ENCODE data around the gene CLTCL1. TPM values are rescaled to one million over a fixed set of nuclear protein-coding genes. Genes with fewer than 3 reads are reported as not detected.

The CLTCL1 gene
- total RNA-seq, 3 donors from 2014 or later (not counting 1 experiment from before 2014, with no cell fraction given) = 0.86 to 1.2 (median 1.2) TPM

GRCh38 chr22:19179497-19180048 lies 111.9 kb downstream of the CLTCL1 start:
- Histone ChIP-seq H3K27me3 (ENCODE audit: control insufficient read depth, insufficient read depth, low read length) (no peaks in the 10 kb centered on the region), H3K9me3 (ENCODE audit: control insufficient read depth, insufficient read depth, low read length) (no peaks in the 10 kb centered on the region), H3K4me1 (ENCODE audit: control insufficient read depth, insufficient read depth, low read length) (peaks cover 23% of the 10 kb centered on the region), H3K36me3 (ENCODE audit: control insufficient read depth, insufficient read depth, low read length) (no peaks in the 10 kb centered on the region), H3K27ac (ENCODE audit: low read length) (peak overlapping the region; percentile 45), H3K4me3 (ENCODE audit: low read length) (peak overlapping the region; percentile 66)
- Mint-ChIP-seq H3K9me3 (no peaks in the 10 kb centered on the region), H3K4me1 (peaks cover 6 to 11% of the 10 kb centered on the region in 2 donors), H3K36me3 (no peaks in the 10 kb centered on the region), H3K27me3 (ENCODE audit: low read depth in 2 of 2) (no peaks in the 10 kb centered on the region), H3K4me3 (peak overlapping the region; percentile 88), H3K27ac (peak overlapping the region; percentile 46 to 79)
- peak; percentile 44 to 67 for DNase-seq
- 44% methylated on average over 15 of the region's 15 CpGs for WGBS (ENCODE audit: insufficient coverage)
- peak; percentile 65 for TF ChIP-seq CTCF (IDR thresholded peaks at IDR 0.05)
- intact Hi-C loops (cut with micrococcal nuclease) = loop anchor here (2.0 kb wide), 2 partner anchors 57 to 299 kb away; partner anchors contain the start of genes CDC45, DGCR2 and UFD1
- ATAC-seq = peak; percentile 61 to 74 (median 71)

- WGBS (ENCODE audit: insufficient coverage) = under 1% methylated on average over 86 of the region's 86 CpGs
These were observed 112.6 kb downstream of the CLTCL1 start, which contains the start of gene SLC25A1 for GRCh38 chr22:19178657-19179496. Gene SLC25A1 (minus strand): TSS chr22:19178736. CDS start chr22:19178673, 63 bp downstream.

DNA sequence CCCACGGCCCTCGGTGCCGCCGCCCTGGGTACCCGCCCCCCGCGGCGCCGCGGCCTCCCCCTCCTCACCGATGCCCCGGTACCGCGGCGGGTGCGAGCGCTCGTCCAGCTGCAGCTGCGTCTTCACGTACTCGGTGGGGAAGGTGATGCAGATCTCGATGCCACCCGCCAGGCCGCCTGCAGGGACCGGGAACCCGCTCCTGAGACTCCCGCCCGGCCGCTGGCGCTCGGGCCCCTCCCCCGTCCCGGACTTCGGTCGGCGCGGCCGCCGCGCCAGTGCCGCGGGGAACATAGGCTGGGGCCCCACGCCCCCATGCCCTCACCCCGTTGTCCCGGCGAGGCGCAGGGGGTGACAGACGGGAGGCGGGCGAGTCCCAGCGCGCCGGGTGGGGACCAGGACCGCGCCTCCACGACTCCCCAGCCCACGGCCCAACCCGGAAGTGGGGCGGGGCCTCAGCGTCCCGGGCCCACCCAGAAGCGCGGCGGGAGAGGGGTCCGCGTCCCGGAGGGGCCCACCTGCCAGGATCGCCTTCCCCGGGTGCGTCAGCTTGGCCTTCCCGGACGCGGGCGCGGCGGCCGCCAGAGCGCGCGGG lies 113.4 kb downstream of the CLTCL1 start:
- H3K9me3 ChIP-seq (ENCODE audit: control insufficient read depth, insufficient read depth, low read length) = no peaks in the 10 kb centered on the region
- peak overlapping the region; percentile 39 for H3K4me3 ChIP-seq (ENCODE audit: low read length)
- DNase-seq = peak; percentile 43 to 78
- no peak for TF ChIP-seq CTCF (IDR thresholded peaks at IDR 0.05)
- Mint-ChIP-seq H3K4me3 (peak overlapping the region; percentile 68), H3K4me1 (peaks cover 6 to 15% of the 10 kb centered on the region in 2 donors), H3K27me3 (ENCODE audit: low read depth in 2 of 2) (no peaks in the 10 kb centered on the region), H3K36me3 (no peaks in the 10 kb centered on the region), H3K27ac (no peak overlapping the region), H3K9me3 (no peaks in the 10 kb centered on the region)
- no peak overlapping the region for H3K27ac ChIP-seq (ENCODE audit: low read length)
- H3K27me3 ChIP-seq (ENCODE audit: control insufficient read depth, insufficient read depth, low read length) = no peaks in the 10 kb centered on the region
- peak; percentile 61 to 69 (median 63) for ATAC-seq
- peaks cover 37% of the 10 kb centered on the region for H3K4me1 ChIP-seq (ENCODE audit: control insufficient read depth, insufficient read depth, low read length)
- under 1% methylated on average over 80 of the region's 80 CpGs for WGBS (ENCODE audit: insufficient coverage)
- intact Hi-C loops (cut with micrococcal nuclease) = loop anchor here (2.0 kb wide), 2 partner anchors 55 to 301 kb away; partner anchors contain the start of genes CDC45, DGCR2 and UFD1
- H3K36me3 ChIP-seq (ENCODE audit: control insufficient read depth, insufficient read depth, low read length) = no peaks in the 10 kb centered on the region

More at GRCh38 chr22:19178657-19179496, 112.6 kb downstream of the CLTCL1 start, which contains the start of gene SLC25A1:
- Mint-ChIP-seq H3K27ac (peak within 1 kb of the TSS; percentile 46 to 79), H3K36me3 (no peaks in the 10 kb centered on the region), H3K9me3 (no peaks in the 10 kb centered on the region), H3K4me3 (peak within 1 kb of the TSS; percentile 88), H3K27me3 (ENCODE audit: low read depth in 2 of 2) (no peaks in the 10 kb centered on the region), H3K4me1 (peaks cover 6 to 11% of the 10 kb centered on the region in 2 donors)
- Histone ChIP-seq H3K9me3 (ENCODE audit: control insufficient read depth, insufficient read depth, low read length) (no peaks in the 10 kb centered on the region), H3K36me3 (ENCODE audit: control insufficient read depth, insufficient read depth, low read length) (no peaks in the 10 kb centered on the region), H3K27me3 (ENCODE audit: control insufficient read depth, insufficient read depth, low read length) (no peaks in the 10 kb centered on the region), H3K4me3 (ENCODE audit: low read length) (peak within 1 kb of the TSS; percentile 66), H3K27ac (ENCODE audit: low read length) (peak within 1 kb of the TSS; percentile 45), H3K4me1 (ENCODE audit: control insufficient read depth, insufficient read depth, low read length) (peaks cover 30% of the 10 kb centered on the region)
- DNase-seq = peak; percentile 58 to 86
- intact Hi-C loops (cut with micrococcal nuclease) = loop anchor here (2.0 kb wide), 2 partner anchors 56 to 300 kb away; partner anchors contain the start of genes CDC45, DGCR2 and UFD1
- peak; percentile 68 to 80 (median 79) for ATAC-seq
- TF ChIP-seq CTCF (IDR thresholded peaks at IDR 0.05) = no peak

Measured in natural killer cell (primary cell).